KOPT-K1 (cell line): Measurements from ENCODE around the gene ETFB.

Experiments
- H3K27ac ChIP-seq: fragments of 200-600 bp; sonication (generic); 2 replicates; pipeline ENCODE4 v1.5.1; 2016; ENCODE audit warnings: antibody characterized with exemption, mild to moderate bottlenecking, low read depth, low read length; ENCODE audit not compliant: poor library complexity, severe bottlenecking
- H3K36me3 ChIP-seq: fragments of 200-600 bp; sonication (generic); 2 replicates; pipeline ENCODE4 v1.5.1; 2017; ENCODE audit warnings: antibody characterized with exemption, mild to moderate bottlenecking, low read length, moderate library complexity; ENCODE audit not compliant: insufficient read depth
- H3K9me3 ChIP-seq: fragments of 200-600 bp; sonication (generic); 2 replicates; pipeline ENCODE4 v1.5.1; 2017; ENCODE audit warnings: antibody characterized with exemption, low read length, mild to moderate bottlenecking; ENCODE audit not compliant: insufficient read depth, poor library complexity, severe bottlenecking

Gene ETFB

GRCh38 chr19:51330366-51330765 lies 35.8 kb downstream of the ETFB start:
- Histone ChIP-seq H3K9me3 (peaks cover 8% of the 10 kb centered on the region), H3K27ac (no peak overlapping the region), H3K36me3 (no peaks in the 10 kb centered on the region)

- H3K36me3 ChIP-seq, result no peaks in the 10 kb centered on the region
- H3K9me3 ChIP-seq, result peaks cover 8% of the 10 kb centered on the region
- no peak overlapping the region for H3K27ac ChIP-seq
These were observed 36.8 kb downstream of the ETFB start for GRCh38 chr19:51329411-51329810.

GRCh38 chr19:51327066-51328001 lies 38.9 kb downstream of the ETFB start:
- Histone ChIP-seq H3K27ac (no peak overlapping the region), H3K36me3 (no peaks in the 10 kb centered on the region), H3K9me3 (peaks cover 8% of the 10 kb centered on the region)

- Histone ChIP-seq H3K36me3 (no peaks in the 10 kb centered on the region), H3K27ac (no peak overlapping the region), H3K9me3 (peaks cover 7% of the 10 kb centered on the region)
These were observed 39.7 kb downstream of the ETFB start for GRCh38 chr19:51326216-51327065.

- Histone ChIP-seq H3K36me3 (no peaks in the 10 kb centered on the region), H3K27ac (no peak overlapping the region), H3K9me3 (no peaks in the 10 kb centered on the region)
These were observed 40.8 kb downstream of the ETFB start for GRCh38 chr19:51325161-51325976.

GRCh38 chr19:51324167-51324481 lies 42.1 kb downstream of the ETFB start:
- H3K9me3 ChIP-seq, result no peaks in the 10 kb centered on the region
- no peaks in the 10 kb centered on the region for H3K36me3 ChIP-seq
- H3K27ac ChIP-seq, result no peak overlapping the region

- no peak overlapping the region for H3K27ac ChIP-seq
- no peaks in the 10 kb centered on the region for H3K9me3 ChIP-seq
- H3K36me3 ChIP-seq, result no peaks in the 10 kb centered on the region
These were observed 42.6 kb downstream of the ETFB start for GRCh38 chr19:51323481-51324166.

GRCh38 chr19:51321799-51322198 lies 44.4 kb downstream of the ETFB start:
- Histone ChIP-seq H3K27ac (no peak overlapping the region), H3K9me3 (no peaks in the 10 kb centered on the region), H3K36me3 (no peaks in the 10 kb centered on the region)

- no peaks in the 10 kb centered on the region for H3K9me3 ChIP-seq
- H3K27ac ChIP-seq, result no peak overlapping the region
- H3K36me3 ChIP-seq, result no peaks in the 10 kb centered on the region
These were observed 45.9 kb downstream of the ETFB start for GRCh38 chr19:51320280-51320657.

GRCh38 chr19:51319649-51320279 lies 46.4 kb downstream of the ETFB start:
- Histone ChIP-seq H3K9me3 (no peaks in the 10 kb centered on the region), H3K36me3 (no peaks in the 10 kb centered on the region), H3K27ac (no peak overlapping the region)

GRCh38 chr19:51318687-51319648 lies 47.2 kb downstream of the ETFB start:
- Histone ChIP-seq H3K9me3 (no peaks in the 10 kb centered on the region), H3K36me3 (no peaks in the 10 kb centered on the region), H3K27ac (no peak overlapping the region)

GRCh38 chr19:51317968-51318367 lies 48.2 kb downstream of the ETFB start:
- Histone ChIP-seq H3K9me3 (no peaks in the 10 kb centered on the region), H3K27ac (no peak overlapping the region), H3K36me3 (no peaks in the 10 kb centered on the region)

GRCh38 chr19:51317376-51317775 lies 48.8 kb downstream of the ETFB start:
- Histone ChIP-seq H3K36me3 (no peaks in the 10 kb centered on the region), H3K9me3 (no peaks in the 10 kb centered on the region), H3K27ac (no peak overlapping the region)
